Measurements from ENCODE around the gene MOV10L1.

DNA sequence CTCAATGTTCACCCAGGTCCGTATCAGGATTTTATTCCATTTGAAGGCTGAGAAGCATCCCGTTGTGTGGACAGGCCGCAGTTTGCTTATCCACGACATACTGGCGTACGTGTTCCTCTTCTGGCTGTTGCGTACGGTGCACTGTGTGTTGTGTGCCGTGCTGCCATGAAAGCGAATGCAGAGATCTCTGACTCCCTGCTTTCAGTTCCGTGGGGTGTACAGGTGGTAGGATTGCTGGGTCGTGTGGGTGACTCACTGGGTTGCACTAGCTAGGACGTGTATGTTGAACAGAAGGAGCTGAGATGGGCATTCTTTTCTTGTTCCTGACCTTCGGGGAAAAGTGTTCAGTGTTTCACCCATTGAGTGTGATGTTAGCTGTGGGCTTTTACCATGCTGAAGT, 121.3 kb downstream of the MOV10L1 start:
- TF ChIP-seq, protein P1, sequence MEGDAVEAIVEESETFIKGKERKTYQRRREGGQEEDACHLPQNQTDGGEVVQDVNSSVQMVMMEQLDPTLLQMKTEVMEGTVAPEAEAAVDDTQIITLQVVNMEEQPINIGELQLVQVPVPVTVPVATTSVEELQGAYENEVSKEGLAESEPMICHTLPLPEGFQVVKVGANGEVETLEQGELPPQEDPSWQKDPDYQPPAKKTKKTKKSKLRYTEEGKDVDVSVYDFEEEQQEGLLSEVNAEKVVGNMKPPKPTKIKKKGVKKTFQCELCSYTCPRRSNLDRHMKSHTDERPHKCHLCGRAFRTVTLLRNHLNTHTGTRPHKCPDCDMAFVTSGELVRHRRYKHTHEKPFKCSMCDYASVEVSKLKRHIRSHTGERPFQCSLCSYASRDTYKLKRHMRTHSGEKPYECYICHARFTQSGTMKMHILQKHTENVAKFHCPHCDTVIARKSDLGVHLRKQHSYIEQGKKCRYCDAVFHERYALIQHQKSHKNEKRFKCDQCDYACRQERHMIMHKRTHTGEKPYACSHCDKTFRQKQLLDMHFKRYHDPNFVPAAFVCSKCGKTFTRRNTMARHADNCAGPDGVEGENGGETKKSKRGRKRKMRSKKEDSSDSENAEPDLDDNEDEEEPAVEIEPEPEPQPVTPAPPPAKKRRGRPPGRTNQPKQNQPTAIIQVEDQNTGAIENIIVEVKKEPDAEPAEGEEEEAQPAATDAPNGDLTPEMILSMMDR (IDR thresholded peaks at IDR 0.05) = no peak
- no peak for TF ChIP-seq POLR2A (IDR thresholded peaks at IDR 0.05)
